HepG2 (cell line): ENCODE data around the gene AP1S3. TPM values are rescaled to one million over a fixed set of nuclear protein-coding genes. Genes with fewer than 3 reads are reported as not detected.

Source experiments
- ADNP ChIP-seq: sonication (generic); formaldehyde crosslinking; IDR thresholded peaks from 2 replicates; pipeline ENCODE4 v1.4.0; 2020; ENCODE audit warnings: missing genetic modification reagents
- CCAR2 ChIP-seq: fragments of 200-400 bp; formaldehyde crosslinking; optimal IDR thresholded peaks from 2 replicates; pipeline ENCODE3; 2018; ENCODE audit warnings: low read depth, mild to moderate bottlenecking, low read length, moderate library complexity
- DMTF1 ChIP-seq: sonication (generic); formaldehyde crosslinking; IDR thresholded peaks from 2 replicates; pipeline ENCODE4 v1.4.0; 2020; ENCODE audit warnings: mild to moderate bottlenecking, missing genetic modification reagents
- ETV5 ChIP-seq: IDR thresholded peaks from 2 replicates; pipeline ENCODE4 v1.6.1; 2018; ENCODE audit warnings: missing biosample characterization, missing genetic modification reagents, inconsistent platforms, borderline replicate concordance
- HNF4A ChIP-seq: sonication (generic); formaldehyde crosslinking; IDR thresholded peaks from 2 replicates; pipeline ENCODE4 v1.4.0; 2020; ENCODE audit warnings: missing genetic modification reagents
- HOXA3 ChIP-seq: sonication (generic); formaldehyde crosslinking; IDR thresholded peaks from 2 replicates; pipeline ENCODE4 v1.5.0; 2020; ENCODE audit warnings: missing genetic modification reagents
- IRX3 ChIP-seq: sonication (generic); formaldehyde crosslinking; IDR thresholded peaks from 2 replicates; pipeline ENCODE4 v1.8.1; 2023; ENCODE audit warnings: mild to moderate bottlenecking, low read depth, missing genetic modification reagents, borderline replicate concordance
- JUN ChIP-seq: sonication (generic); formaldehyde crosslinking; IDR thresholded peaks from 2 replicates; pipeline ENCODE4 v1.4.0; 2020; ENCODE audit warnings: mild to moderate bottlenecking, missing genetic modification reagents
- KDM5B ChIP-seq: sonication (generic); formaldehyde crosslinking; IDR thresholded peaks from 2 replicates; pipeline ENCODE4 v1.4.0; 2020; ENCODE audit warnings: missing genetic modification reagents, mild to moderate bottlenecking, borderline replicate concordance
- MBNL3 ChIP-seq: fragments of 250-450 bp; sonication (Bioruptor Pico); conservative IDR thresholded peaks from 2 replicates; pipeline ENCODE4 v1.8.0; 2022; ENCODE audit warnings: mild to moderate bottlenecking, inconsistent platforms
- MLXIP ChIP-seq: sonication (generic); formaldehyde crosslinking; IDR thresholded peaks from 2 replicates; pipeline ENCODE4 v1.9.0; 2021; ENCODE audit warnings: missing genetic modification reagents, borderline replicate concordance
- MTERF4 ChIP-seq: sonication (generic); formaldehyde crosslinking; IDR thresholded peaks from 2 replicates; pipeline ENCODE4 v1.8.0; 2023; ENCODE audit warnings: mild to moderate bottlenecking, missing genetic modification reagents
- MXD4 ChIP-seq: IDR thresholded peaks from 2 replicates; pipeline ENCODE4 v1.6.1; 2016; ENCODE audit warnings: mild to moderate bottlenecking, missing biosample characterization, missing genetic modification reagents
- MZF1 ChIP-seq: sonication (generic); formaldehyde crosslinking; IDR thresholded peaks from 2 replicates; pipeline ENCODE4 v1.8.1; 2023; ENCODE audit warnings: mild to moderate bottlenecking, missing genetic modification reagents, borderline replicate concordance
- NFKB2 ChIP-seq: sonication (generic); formaldehyde crosslinking; IDR thresholded peaks from 2 replicates; pipeline ENCODE4 v1.4.0; 2020; ENCODE audit warnings: missing genetic modification reagents, borderline replicate concordance
- NR1H2 ChIP-seq: sonication (generic); formaldehyde crosslinking; IDR thresholded peaks from 2 replicates; pipeline ENCODE4 v1.8.1; 2022; ENCODE audit warnings: low read depth, missing genetic modification reagents, borderline replicate concordance
- PPARG ChIP-seq: conservative IDR thresholded peaks from 2 replicates; pipeline ENCODE4 v1.6.1; 2016; ENCODE audit warnings: missing biosample characterization, missing genetic modification reagents
- REPIN1 ChIP-seq: sonication (generic); formaldehyde crosslinking; IDR thresholded peaks from 2 replicates; pipeline ENCODE4 v1.8.0; 2022; ENCODE audit warnings: missing genetic modification reagents, low read depth, mild to moderate bottlenecking, borderline replicate concordance
- ZGPAT ChIP-seq: IDR thresholded peaks from 2 replicates; pipeline ENCODE4 v1.6.1; 2016; ENCODE audit warnings: mild to moderate bottlenecking
- ZNF460 ChIP-seq: sonication (generic); formaldehyde crosslinking; IDR thresholded peaks from 2 replicates; pipeline ENCODE4 v1.5.1; 2020; ENCODE audit warnings: missing genetic modification reagents, mild to moderate bottlenecking, borderline replicate concordance
- ZNF674 ChIP-seq: sonication (generic); formaldehyde crosslinking; IDR thresholded peaks from 2 replicates; pipeline ENCODE4 v1.5.0; 2020; ENCODE audit warnings: low read depth, mild to moderate bottlenecking, missing genetic modification reagents
- ZNF839 ChIP-seq: sonication (generic); formaldehyde crosslinking; IDR thresholded peaks from 2 replicates; pipeline ENCODE4 v1.4.0; 2020; ENCODE audit warnings: missing genetic modification reagents, mild to moderate bottlenecking, borderline replicate concordance
- polyA plus RNA-seq, 8 experiments: library from polyadenylated mRNA; depleted of rRNA in 3 of 8; stranded (reverse) in 7 of 8; unstranded in 1 of 8; fragments of >200 nt; fragmentation: Illumina TruSeq in 4 of 8; extraction: Trizol in 4 of 8; gene quantifications; 2 replicates each; pipeline versions ENCODE4 v1.2.1 to v1.2.3, GENCODE V29; 2011 to 2016; ENCODE audit warnings: low read depth in 4 of 8, missing spikeins in 1 of 8, mixed read lengths in 1 of 8; ENCODE audit not compliant: insufficient read depth in 1 of 8
- total RNA-seq, 5 experiments: library from RNA; depleted of rRNA; stranded (reverse); fragments of >200 nt; fragmentation: Illumina TruSeq; extraction: Trizol; gene quantifications; 2 replicates each; pipeline ENCODE4 v1.2.3, GENCODE V29; 2016; ENCODE audit warnings: low read depth in 1 of 5

AP1S3 gene
- total and polyA plus RNA-seq, 2 of the 13 experiments (the other 11 are each of a cell fraction or from before 2014, with no cell fraction given) = 3.0 to 16.3 TPM

- TF ChIP-seq MLXIP (CRISPR knock-in tag) = no peak
- TF ChIP-seq NR1H2 (CRISPR knock-in tag) = no peak
- 0 out of 2 replicates have a peak, but pooled peaks have one; percentile 13 for TF ChIP-seq REPIN1 (CRISPR knock-in tag)
- no peak for TF ChIP-seq ADNP (CRISPR knock-in tag)
- TF ChIP-seq KDM5B (CRISPR knock-in tag) = no peak
- no peak for TF ChIP-seq HOXA3 (CRISPR knock-in tag)
- 0 out of 2 replicates have a peak, but pooled peaks have one; percentile 55 for TF ChIP-seq DMTF1 (CRISPR knock-in tag)
- no peak for TF ChIP-seq ZNF674
- TF ChIP-seq JUN (CRISPR knock-in tag) = peak; percentile 45
- TF ChIP-seq ZNF460 (CRISPR knock-in tag) = no peak
- TF ChIP-seq CCAR2 = no peak
- no peak for TF ChIP-seq MBNL3
- no peak for TF ChIP-seq ZNF839 (CRISPR knock-in tag)
- TF ChIP-seq NFKB2 (CRISPR knock-in tag) = no peak
- TF ChIP-seq MTERF4 (CRISPR knock-in tag) = no peak
- no peak for TF ChIP-seq IRX3 (CRISPR knock-in tag)
- TF ChIP-seq HNF4A (CRISPR knock-in tag) = peak; percentile 43; the same call in 1 of the 2 replicates
- TF ChIP-seq MZF1 = no peak
- TF ChIP-seq ZGPAT (CRISPR knock-in tag) = peak; percentile 57; the same call in 1 of the 2 replicates
- TF ChIP-seq PPARG (CRISPR knock-in tag) = 0 out of 2 replicates have a peak, but pooled peaks have one; percentile 15
- TF ChIP-seq ETV5 = no peak
- TF ChIP-seq MXD4 = no peak
Observed at GRCh38 chr2:223759569-223760430, 77.6 kb downstream of the AP1S3 start (continued).
